GM21786 (cell line): Measurements from ENCODE around the gene PIGH.
"Not testable (repeated sequence)": the region's sequence is repeated elsewhere in the genome, so short reads cannot be mapped to it uniquely, and the experiment has no call there.

Experiments
- ATAC-seq: cut with Tn5 transposase; IDR thresholded peaks from one replicate; pipeline ENCODE4 v1.9.1; 2021; ENCODE audit not compliant: unreplicated experiment

Gene PIGH

DNA sequence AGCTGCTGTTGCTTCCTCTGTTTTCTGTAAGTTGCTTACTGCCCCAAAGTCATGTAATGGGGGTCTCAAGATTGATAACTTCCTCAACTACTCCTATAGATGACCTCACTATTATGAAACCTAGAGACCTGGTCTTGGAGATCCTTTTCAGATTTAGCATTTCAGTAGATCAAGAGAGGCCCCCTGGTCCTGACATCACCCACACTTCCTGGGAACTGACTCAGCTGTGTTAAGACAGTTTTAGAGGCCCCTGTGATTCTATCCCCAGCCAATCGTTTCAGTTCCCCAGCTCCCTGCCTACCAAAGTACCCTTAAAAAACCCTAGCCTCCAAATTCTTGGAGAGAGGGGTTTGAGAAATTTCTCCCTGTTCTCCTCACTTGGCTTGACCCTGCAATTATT, 10.4 kb upstream of the PIGH start:
- no peak for ATAC-seq

DNA sequence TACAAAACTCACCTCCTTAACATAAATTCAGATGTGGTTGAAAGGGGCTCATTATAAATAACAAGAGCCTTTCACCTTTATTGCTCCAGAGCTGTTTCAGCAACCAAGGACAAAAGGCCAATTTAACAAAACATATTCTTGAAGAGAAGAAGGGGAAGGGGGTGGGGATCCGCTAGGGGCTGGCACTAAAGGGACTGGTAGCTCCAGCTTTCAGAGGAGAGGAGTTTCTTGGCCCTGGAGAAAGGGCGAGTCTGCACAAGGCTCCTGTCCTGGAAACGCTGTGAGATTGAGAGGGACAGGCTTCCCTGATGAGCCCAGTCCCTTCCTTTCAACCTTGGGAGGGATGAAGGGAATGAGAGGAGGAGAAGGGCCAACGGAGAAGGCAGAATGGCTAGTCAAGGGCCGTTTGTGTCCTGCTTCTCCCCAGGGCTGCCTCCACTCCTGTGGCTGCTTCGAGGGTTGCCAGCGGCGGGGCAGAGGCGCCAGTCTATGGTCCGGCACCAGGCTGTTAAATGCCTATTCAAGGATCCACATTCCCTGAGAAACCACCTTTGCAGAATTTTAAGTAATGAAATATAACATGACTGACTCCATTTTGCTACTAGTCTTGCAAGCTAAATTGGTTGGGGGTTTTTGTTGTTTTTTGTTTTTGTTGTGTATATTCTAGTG, 9.7 kb upstream of the PIGH start:
- no peak for ATAC-seq

DNA sequence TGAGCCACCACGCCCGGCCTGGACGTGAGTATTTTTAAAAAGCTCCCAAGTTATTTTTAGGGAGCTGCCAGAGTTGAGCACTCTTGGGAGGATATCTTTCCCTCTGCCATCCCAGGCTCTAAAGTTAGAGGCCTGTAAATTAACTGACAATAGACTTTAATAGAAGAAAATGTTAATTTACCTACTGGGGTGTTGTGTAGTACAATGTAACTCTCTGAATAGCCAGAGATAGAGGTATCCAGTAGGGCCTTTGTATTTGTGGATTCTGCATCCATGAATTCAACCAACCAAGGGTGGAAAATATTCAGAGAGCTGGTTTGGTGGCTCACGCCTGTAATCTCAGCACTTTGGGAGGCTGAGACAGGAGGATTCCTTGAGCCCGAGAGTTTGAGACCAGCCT, 7.6 kb upstream of the PIGH start:
- no peak for ATAC-seq

DNA sequence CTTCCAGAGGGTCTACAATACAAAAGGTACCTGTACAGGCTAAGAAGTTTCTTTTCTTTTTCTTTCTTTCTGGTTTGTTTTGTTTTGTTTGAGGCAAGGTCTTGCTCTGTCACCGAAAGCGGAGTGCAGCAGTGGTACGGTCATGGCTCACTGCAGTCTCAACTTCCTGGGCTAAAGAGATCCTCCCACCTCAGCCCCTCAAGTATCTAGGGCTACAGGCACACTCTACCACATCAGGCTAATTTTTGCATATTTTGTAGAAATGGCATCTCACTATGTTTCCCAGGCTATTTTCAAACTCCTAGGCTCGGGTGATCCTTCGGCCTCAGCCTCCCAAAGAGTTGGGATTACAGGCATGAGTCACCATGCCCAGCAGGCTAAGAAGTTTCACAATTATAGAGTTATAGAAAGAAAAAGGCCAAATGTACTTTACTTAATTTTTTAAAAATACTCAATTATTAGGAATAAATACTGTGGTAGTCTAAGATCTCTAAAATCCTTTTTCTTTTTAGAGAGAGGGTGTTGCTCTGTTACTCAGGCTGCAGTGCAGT, 3.0 kb upstream of the PIGH start:
- ATAC-seq = peak; percentile 76

DNA sequence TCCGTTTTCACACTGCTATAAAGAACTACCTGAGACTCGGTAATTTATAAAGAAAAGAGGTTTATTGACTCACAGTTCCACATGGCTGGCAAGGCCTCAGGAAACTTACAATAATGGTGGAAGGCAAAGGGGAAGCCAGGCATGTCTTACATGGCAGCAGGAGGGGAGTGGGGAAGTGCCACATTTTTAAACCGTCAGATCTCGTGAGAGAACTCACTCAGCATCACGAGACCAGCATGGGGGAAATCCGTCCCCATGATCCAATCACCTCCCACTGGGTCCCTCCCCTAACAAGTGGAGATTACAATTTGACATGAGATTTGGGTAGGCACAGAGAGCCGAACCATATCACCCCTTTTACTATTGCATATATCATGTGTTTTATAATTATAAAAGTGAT, 2.0 kb upstream of the PIGH start:
- ATAC-seq = no peak

DNA sequence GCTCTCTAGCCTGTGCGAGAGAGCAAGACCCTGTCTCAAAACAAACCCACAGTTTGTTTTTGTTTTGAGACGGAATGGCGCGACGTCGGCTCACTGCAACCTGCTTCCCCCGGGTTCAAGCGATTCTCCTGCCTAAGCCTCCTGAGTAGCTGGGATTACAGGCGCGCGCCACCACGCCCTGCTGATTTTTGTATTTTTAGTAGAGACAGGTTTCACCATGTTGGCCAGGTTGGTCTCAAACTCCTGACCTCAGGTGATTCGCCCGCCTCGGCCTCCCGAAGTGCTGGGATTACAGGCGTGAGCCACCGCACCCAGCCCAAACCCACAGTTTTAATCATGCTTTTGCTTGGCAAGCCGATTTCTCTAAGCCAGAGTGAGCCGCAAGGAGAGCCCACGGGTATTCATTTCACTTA, 500 bp upstream of the PIGH start:
- not testable (repeated sequence) for ATAC-seq

DNA sequence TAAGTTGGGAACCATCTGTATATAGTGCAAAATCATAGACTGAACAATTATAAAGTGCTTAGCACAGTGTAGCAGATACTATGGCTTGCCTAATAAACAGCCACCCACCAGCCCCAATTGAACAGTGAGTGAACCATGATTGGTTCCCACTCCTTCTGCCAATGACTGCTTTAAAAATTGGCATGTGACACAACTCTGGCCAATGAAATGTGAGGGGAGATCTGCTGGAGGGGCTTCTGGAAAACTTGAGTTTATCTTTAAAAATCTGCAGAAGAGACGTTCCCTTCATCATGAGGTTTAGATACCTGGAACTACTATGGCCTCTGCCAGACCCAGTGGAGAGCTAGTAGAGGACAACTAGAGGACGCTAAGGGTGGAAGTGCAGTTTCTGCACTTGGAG, 4.7 kb downstream of the PIGH start:
- no peak for ATAC-seq

DNA sequence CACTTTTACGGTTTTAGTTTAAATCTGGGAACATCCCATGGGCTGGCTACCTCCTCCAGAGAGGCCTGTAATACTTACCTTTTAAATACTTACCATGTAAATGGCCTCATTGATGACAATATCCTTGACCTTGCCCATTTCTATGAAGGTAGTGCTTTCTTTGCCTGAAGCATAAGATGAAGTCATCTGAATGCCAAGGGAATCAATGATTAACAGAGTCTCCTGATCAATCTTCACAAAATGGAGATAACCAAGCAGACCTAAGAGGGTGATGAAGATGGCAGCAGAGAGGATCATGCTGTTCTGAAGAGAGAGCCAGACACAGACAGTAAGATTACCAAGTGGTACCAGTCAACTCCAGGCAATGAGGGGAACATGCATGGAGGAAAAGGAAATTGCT, 6.4 kb downstream of the PIGH start:
- ATAC-seq = not testable (repeated sequence)

DNA sequence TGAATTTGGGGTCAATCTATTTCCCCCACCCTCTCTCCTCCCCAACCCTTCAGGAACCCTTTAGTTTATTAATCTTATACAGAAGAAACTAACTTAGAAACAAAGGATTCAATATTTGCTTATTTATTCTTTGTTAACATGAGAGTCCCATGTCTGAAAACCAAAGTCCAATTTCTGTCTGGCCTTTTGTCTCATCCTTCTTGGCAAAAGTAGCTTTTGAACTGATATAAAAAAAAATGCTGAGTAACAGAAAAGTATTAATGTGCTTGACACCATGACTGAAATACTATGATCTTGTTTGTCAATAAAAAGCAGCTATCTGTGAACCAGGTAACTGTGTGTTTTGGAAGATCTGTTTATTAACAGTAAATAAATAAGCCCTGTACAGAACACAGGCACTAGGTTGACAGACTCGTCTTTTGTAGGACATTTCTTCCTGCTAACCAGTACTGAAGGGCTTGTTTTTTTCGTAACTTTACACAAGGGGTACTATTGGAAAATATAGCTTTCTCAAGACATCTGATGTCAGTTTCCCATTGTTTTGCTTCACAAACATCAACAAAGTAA, 10.8 kb downstream of the PIGH start:
- no peak for ATAC-seq

DNA sequence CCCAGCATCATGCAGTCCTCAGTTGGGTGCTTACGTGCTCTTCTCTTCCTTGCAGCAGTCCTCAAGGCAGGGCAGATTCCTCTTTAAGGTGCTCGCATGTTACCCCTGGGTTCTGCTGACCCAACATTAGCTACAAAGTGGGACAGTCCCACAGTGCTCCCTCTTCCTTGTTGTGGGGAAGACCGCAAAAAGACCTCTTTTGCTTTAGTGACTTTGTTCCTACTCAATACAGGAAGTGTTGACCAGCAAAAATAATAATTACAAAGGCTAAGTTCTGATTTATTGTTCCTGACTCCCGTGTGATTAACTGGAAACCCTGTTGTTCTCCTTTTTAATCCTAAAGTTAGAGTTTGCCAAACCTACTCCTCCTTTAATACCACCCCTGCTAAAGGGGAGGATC, 13.7 kb downstream of the PIGH start:
- no peak for ATAC-seq

DNA sequence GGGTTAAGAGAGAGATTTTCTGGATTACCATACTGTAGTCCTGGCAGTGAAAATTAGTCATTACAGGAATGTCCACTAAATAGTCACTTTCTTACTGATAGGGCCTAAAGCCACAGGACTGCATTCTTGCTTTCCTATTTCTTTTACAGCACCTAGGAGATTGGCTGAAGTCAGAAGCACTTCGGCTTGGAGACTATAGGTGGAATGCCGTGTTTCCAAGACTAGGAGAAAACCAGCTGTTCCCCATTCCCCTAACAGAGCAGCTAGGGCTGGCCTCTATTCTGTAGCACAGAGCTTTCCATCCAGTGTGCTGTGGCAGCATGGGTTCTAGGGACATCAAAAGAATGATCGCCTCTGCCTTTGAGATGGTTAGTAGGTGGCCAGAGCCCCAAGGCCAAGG, 15.1 kb downstream of the PIGH start:
- no peak for ATAC-seq

DNA sequence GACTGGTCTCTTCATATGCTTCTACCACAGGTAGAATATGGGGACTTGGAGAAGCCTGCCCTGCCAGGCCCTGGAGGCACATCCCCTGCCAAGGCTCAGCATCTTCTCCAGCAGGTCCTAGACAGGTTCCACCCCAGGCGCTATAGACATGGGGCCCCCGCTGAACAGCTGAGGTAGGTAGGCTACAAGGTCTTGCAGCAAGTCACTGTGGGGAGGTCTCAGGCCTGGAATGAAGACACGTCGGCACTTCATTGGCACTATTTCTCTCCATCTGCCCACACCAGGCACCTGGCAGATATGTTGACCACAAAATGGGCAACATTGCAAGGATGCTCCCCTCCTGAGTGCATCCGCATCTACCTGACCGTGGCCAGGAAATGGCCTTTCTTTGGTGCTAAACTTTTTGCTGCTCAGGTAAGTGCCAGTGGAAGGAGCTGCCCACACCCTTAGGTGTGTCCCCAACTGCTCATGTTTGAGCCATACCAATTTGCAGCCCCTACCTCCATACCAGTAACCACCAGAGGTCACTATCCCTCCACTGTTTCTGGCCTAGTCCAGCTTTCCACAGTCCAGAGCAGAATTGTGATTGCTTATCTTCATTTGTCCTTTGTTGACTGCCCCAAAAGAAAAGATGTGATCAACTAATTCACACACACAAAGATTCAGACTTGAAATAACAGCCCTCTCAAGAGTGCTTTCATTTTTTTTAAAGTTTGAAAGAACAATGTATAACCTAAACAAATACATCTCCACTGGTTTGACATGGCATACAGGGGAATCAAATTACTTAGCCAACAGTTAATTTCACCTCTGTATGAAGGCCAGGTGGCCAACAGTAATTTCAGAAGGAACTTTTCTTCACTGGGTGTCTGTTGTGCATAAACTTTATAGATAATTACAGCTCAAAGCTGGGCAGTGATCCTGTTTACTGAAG, 16.1 kb downstream of the PIGH start:
- ATAC-seq = no peak

DNA sequence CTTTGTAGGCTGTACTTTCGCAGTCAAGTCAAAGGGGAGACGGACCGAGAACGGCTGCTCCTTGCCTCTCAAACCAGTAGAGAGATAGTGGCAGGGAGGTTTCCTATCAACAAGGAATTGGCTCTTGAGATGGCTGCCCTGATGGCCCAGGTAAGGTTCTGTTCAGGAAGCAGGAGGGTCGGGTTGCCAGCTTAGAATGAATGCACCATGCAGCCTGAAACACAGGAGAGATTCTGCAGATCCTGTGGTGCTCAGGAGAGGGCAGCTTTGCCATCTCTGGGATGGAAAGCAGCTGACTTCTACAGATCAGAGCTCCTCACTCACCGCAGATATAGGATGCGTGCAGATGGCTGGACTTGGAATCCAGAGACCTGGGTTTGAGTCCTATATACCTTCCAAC, 18.0 kb downstream of the PIGH start:
- ATAC-seq = no peak

DNA sequence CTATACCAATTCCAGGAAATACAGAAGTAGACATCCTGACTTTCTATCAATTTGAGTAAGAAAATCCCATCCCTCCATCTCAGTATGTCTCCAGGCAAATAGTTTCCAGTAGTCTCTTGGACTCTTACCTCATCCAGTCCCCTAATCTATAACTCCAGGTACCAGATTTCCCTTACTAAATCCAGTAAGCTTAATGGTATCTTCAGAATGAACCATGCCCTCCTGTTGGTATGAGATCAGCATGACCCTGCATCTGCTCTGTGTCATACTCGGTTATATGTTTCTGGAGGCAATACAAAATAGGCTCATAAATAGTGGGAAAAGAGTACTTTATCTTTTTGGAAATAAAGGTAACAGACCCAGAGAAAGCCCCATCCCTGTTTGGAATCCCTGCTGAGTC, 18.4 kb downstream of the PIGH start:
- ATAC-seq = no peak

DNA sequence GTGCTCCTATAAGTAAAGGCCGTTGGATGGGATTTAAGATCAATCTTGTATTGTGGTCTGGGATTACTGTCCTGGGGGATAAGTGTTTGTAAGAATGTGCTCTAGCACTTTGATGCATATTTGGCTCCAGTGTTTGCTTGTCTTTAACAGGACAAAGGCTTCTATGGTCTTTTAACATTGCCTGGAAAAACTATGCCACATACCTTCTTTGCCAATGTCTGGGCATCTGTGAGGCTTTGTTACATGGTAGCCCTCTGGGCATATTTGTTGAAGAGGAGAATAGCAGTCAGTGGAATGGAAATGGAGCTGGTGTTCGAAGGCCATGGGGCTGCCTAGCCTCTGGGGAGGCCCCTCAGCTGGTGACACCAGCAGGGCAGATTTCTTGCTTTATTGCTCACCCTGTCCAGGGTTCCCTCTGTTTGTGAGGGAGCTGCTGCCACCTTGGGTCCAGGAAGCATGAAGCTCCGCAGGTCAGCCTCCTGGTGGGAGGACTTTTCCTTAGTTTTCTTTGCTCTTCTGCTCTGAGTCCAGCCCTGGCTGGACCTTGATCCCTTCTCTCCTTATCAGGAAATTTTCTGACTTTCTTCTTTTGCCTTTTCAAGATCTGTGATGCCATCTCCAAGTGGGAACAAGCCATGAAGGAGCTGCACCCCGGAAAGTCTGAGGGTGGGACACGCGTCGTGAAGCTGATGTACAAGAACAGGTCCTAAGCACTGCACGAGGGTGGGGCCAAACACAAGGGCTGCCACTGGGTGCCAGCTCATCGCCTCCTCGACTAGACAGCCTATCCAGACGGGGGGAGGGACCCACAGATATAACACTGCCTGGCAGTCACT, 19.5 kb downstream of the PIGH start:
- no peak for ATAC-seq

DNA sequence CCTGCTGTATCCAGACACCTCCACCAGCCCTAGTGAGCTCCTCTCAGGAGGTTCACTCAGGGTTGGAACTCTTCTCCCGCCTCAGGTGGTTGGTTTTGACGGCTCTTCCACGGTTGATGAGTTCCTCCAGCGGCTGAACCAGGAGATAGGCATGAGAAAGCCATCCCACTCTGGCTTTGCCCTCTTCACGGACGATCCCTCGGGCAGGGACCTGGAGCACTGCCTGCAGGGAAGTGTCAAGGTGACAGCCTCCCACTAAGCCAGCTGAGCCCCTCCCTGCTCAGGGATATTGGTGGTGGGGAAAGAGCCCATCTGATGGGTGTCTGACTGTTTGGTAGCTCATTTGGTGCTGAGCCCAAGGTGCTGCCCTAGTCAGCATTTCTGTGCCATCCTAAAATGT, 20.4 kb downstream of the PIGH start:
- no peak for ATAC-seq

DNA sequence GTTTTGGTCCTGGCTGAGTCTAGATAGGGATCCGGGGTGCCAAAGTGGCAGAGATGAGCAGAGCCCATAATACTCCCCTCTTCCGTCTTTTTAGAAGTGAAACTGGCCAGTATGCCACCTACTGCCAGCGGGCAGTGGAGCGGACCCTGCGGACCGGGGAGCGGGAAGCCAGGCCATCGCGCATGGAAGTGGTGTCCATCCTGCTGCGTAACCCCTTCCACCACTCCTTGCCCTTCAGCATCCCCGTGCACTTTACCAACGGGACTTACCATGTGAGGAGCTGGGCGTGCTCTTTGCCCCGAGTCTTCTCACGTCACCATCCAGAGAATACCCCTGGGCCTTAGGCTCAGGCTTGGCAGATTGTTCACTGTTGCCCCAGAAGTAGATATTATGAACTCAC, 21.0 kb downstream of the PIGH start:
- ATAC-seq = no peak

DNA sequence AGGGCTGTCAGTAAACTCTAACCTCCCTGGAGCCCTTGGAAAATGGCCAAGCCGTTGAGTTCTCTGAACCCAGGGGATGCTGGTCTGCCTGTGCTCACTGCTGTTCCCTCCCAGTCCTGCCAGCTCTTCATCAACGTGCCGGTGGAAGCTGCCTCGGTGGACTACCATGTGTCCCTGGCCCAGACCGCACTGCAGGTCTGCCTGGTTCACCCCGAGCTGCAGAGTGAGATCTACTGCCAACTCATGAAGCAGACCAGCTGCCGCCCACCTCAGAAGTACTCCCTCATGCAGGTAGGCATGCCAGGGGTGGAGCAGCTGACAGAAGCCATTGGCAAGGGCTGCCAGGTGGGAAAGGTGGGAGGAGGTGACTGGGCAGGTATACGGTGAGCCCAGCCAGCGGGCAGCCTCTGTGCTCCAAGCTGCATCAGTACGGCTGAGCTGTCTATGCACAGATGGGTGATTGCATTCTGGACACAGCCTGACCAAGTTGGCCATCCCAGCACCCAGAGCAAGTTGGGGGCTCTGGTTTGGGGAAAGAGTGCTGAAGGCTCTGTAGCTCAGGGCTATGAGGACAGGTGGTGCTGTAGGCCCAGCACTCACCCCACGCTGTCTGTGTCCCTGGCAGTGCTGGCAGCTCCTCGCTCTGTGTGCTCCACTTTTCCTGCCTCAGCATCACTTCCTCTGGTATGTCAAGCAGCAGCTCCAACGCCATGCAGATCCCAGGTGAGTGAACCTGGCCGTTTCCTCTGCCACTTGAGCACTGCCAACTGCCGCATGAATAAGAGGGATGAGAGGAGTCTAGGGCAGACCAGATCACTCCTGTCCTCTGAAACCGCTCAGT, 21.9 kb downstream of the PIGH start:
- ATAC-seq = no peak

DNA sequence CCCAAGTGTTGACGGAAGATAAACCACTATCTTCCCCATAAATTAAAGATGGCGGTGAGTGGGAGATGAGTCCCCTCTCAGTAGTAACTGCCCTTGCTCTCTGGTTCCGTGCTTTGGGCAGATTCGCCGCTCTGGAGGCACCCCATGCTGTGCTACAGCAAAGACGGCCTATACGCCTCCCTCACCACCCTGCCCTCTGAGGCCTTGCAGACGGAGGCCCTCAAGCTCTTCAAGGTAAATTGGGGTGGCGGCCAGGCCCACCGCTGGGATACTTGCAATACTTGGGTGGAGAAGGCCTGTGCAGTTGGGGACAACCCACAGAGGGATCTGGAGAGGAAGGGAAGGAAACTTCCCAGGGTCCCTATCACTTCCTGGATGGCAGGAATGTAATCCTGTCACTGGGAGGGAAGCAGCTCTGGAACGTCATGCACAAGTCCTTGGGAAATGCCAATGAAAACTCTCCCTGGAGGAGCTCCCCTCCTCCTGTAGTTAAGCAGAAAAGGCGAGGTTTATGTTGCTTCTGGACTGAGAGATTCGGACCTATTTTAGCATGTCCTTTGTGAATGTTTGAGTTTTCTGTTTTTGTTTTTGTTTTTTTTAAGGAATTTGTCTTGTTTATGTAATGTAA, 22.8 kb downstream of the PIGH start:
- ATAC-seq = no peak
